GM19438 (cell line): ENCODE measurements around the gene N4BP3.
"Not testable (repeated sequence)": the region's sequence is repeated elsewhere in the genome, so short reads cannot be mapped to it uniquely, and the experiment has no call there.

Experiments used
- ATAC-seq: cut with Tn5 transposase; IDR thresholded peaks from one replicate; pipeline ENCODE4 v1.9.1; 2021; ENCODE audit warnings: low read depth; ENCODE audit not compliant: unreplicated experiment

N4BP3 gene

GRCh38 chr5:178121391-178122276, 8.3 kb downstream of the N4BP3 start:
- ATAC-seq, result no peak

- ATAC-seq, result no peak
Measured at GRCh38 chr5:178122346-178122745, 9.0 kb downstream of the N4BP3 start.

- ATAC-seq, result no peak
Measured at GRCh38 chr5:178123094-178123965, 10.0 kb downstream of the N4BP3 start.

- no peak for ATAC-seq
Measured at GRCh38 chr5:178123966-178124925, 10.9 kb downstream of the N4BP3 start.

- ATAC-seq, result no peak
Measured at GRCh38 chr5:178125253-178125906, 12.0 kb downstream of the N4BP3 start.

GRCh38 chr5:178126556-178126955, 13.2 kb downstream of the N4BP3 start:
- no peak for ATAC-seq

- not testable (repeated sequence) for ATAC-seq
Measured at GRCh38 chr5:178127300-178128009, 14.1 kb downstream of the N4BP3 start.

- ATAC-seq, result no peak
Measured at GRCh38 chr5:178129296-178129695, 16.0 kb downstream of the N4BP3 start.

- ATAC-seq, result not testable (repeated sequence)
Measured at GRCh38 chr5:178130234-178130575, 16.9 kb downstream of the N4BP3 start.

GRCh38 chr5:178130576-178131445, 17.5 kb downstream of the N4BP3 start, which contains the start of gene RMND5B:
Gene RMND5B, plus strand, starts transcription at chr5:178131014. Its CDS starts 7,106 bp downstream, at chr5:178138120.
- peak; percentile 72 for ATAC-seq

GRCh38 chr5:178131446-178131996, 18.2 kb downstream of the N4BP3 start:
- ATAC-seq, result no peak

- no peak for ATAC-seq
Measured at GRCh38 chr5:178136990-178137389, 23.7 kb downstream of the N4BP3 start.

- ATAC-seq, result no peak
Measured at GRCh38 chr5:178137991-178138390, 24.7 kb downstream of the N4BP3 start.

- ATAC-seq, result no peak
Measured at GRCh38 chr5:178141550-178141949, 28.2 kb downstream of the N4BP3 start.

GRCh38 chr5:178142642-178143041, 29.3 kb downstream of the N4BP3 start:
- ATAC-seq, result no peak

- ATAC-seq, result no peak
Measured at GRCh38 chr5:178143246-178143645, 29.9 kb downstream of the N4BP3 start.

GRCh38 chr5:178143901-178144300, 30.6 kb downstream of the N4BP3 start:
- no peak for ATAC-seq
